Measurements from ENCODE around the gene SPRTN. TPM values are rescaled to one million over a fixed set of nuclear protein-coding genes. Genes with fewer than 3 reads are reported as not detected.

The SPRTN gene
- total and polyA plus RNA-seq, 8 donors = 3.2 to 62.5 (median 15.1) TPM

DNA sequence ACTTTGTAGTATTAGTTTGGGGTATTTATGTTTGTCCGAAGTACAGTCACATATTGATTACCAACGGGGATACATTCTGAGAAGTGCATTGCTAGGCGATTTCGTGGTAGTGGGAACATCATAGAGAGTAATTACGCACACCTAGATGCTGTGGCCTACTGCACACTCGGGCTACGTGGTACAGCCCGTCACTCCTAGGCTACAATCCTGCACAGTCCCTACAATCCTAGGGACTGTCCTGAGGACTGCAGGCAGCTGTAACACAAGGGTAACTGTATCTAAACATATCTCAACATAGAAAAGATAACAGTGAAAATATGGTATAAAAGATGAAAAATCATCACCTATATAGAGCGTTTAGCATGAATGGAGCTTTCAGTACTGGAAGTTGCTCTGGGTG lies 19.0 kb upstream of the SPRTN start:
- Histone ChIP-seq H3K27ac (no peak overlapping the region), H3K27me3 (no peaks in the 10 kb centered on the region), H3K4me1 (no peaks in the 10 kb centered on the region), H3K4me3 (no peak overlapping the region), H3K36me3 (no peaks in the 10 kb centered on the region), H3K9me3 (no peaks in the 10 kb centered on the region)
- 90 to 93% (median 92%) methylated on average over 9 of the region's 9 CpGs for WGBS, 5 donors
- intact Hi-C loops (cut with DNase I; ENCODE audit: low total_unique reads) = no loop called here
- no peak for TF ChIP-seq POLR2A (IDR thresholded peaks at IDR 0.05)
- no peak for TF ChIP-seq EP300 (IDR thresholded peaks at IDR 0.05)
- TF ChIP-seq, protein P1, sequence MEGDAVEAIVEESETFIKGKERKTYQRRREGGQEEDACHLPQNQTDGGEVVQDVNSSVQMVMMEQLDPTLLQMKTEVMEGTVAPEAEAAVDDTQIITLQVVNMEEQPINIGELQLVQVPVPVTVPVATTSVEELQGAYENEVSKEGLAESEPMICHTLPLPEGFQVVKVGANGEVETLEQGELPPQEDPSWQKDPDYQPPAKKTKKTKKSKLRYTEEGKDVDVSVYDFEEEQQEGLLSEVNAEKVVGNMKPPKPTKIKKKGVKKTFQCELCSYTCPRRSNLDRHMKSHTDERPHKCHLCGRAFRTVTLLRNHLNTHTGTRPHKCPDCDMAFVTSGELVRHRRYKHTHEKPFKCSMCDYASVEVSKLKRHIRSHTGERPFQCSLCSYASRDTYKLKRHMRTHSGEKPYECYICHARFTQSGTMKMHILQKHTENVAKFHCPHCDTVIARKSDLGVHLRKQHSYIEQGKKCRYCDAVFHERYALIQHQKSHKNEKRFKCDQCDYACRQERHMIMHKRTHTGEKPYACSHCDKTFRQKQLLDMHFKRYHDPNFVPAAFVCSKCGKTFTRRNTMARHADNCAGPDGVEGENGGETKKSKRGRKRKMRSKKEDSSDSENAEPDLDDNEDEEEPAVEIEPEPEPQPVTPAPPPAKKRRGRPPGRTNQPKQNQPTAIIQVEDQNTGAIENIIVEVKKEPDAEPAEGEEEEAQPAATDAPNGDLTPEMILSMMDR (IDR thresholded peaks at IDR 0.05) = no peak
- no peak for TF ChIP-seq POLR2AphosphoS5 (IDR thresholded peaks at IDR 0.05)
- no peak for DNase-seq

DNA sequence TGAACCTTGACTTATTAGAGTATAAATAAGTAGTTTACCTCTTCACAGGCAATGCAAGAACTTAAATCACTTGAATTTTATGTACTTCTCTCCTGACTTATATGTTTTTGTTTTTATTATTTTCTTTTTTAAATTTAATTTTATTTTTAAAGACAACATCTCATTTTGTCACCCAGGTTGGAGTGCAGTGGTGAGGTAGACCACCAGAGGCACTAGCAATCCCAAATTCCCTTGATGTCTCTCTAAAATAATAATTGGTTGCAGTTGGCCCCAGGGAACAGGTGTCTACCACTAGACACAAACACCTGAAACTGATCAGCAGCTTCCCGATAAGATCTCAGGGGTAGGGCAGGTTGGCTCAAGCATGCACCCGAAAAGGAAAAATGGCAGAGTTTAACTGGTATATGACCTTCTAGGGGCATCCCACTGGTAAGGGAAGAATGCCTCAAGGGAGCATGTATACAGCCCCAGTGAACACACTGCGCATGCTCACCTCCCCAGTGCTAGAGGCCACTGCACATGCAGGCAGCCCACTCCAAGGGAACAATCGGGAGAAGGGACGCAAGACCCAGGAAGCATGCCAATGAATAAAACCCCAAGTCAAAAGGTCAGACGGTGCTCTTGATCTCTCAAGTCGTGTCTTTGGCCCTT lies 15.1 kb upstream of the SPRTN start:
- Histone ChIP-seq H3K4me3 (no peak overlapping the region), H3K27me3 (no peaks in the 10 kb centered on the region), H3K27ac (no peak overlapping the region), H3K4me1 (peaks cover 0 to 5% (median 0%) of the 10 kb centered on the region in 4 donors), H3K36me3 (no peaks in the 10 kb centered on the region), H3K9me3 (no peaks in the 10 kb centered on the region)
- intact Hi-C loops (cut with DNase I; ENCODE audit: low total_unique reads) = no loop called here
- TF ChIP-seq EP300 (IDR thresholded peaks at IDR 0.05) = no peak
- no peak for TF ChIP-seq POLR2A (IDR thresholded peaks at IDR 0.05)
- no peak for TF ChIP-seq POLR2AphosphoS5 (IDR thresholded peaks at IDR 0.05)
- TF ChIP-seq, protein P1 (IDR thresholded peaks at IDR 0.05) = no peak
- no peak for DNase-seq
- WGBS, 5 donors = 67 to 81% (median 80%) methylated on average over 7 of the region's 7 CpGs

DNA sequence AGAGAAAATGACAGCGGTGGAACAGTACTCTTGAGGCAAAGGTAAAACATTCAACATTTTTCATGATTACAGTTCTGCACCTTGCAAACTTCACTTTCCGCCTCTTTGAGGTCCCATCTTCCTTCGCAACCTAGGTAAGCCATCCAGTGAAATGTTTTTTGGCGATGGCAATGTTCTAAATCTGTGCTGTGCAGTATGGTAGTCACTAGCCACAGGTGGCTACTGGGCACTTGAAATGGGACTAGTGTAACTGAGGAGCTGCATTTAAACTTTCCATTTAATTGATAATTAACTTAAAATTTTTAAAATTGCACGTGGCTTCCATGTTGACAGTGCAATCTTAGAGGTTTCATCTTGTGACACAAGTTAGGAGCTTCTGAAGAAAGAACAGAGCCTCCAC lies 13.4 kb upstream of the SPRTN start:
- Histone ChIP-seq H3K27me3 (no peaks in the 10 kb centered on the region), H3K36me3 (no peaks in the 10 kb centered on the region), H3K4me3 (no peak overlapping the region), H3K4me1 (peaks cover 0 to 5% (median 0%) of the 10 kb centered on the region in 4 donors), H3K27ac (no peak overlapping the region), H3K9me3 (no peaks in the 10 kb centered on the region)
- TF ChIP-seq POLR2A (IDR thresholded peaks at IDR 0.05) (no peak), POLR2AphosphoS5 (IDR thresholded peaks at IDR 0.05) (no peak), EP300 (IDR thresholded peaks at IDR 0.05) (no peak)
- TF ChIP-seq, protein P1 (IDR thresholded peaks at IDR 0.05) = no peak
- DNase-seq = no peak
- intact Hi-C loops (cut with DNase I; ENCODE audit: low total_unique reads) = no loop called here
- WGBS, 5 donors = 82 to 89% (median 88%) methylated on average over 5 of the region's 5 CpGs

DNA sequence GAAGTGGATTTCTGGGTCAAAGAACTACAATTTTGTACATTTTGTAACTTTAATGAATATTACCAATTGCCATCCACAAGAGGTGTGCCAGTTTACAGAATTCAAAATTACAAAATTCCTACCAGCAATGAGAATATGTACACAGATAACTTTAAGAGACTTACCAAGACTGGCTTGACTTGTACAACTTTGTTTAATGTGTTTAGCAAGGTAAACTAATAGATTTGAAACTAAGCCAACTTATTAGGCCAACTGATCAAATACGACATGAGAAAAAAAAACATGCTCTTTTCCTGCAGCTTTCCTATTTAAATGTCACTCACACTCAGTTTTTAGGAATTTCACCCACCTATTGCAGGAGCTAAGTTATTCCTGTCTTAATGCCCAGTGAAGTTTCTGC lies 11.8 kb upstream of the SPRTN start:
- H3K9me3 ChIP-seq = no peaks in the 10 kb centered on the region
- no peak for DNase-seq
- no peaks in the 10 kb centered on the region for H3K27me3 ChIP-seq
- no peak overlapping the region for H3K27ac ChIP-seq
- intact Hi-C loops (cut with DNase I; ENCODE audit: low total_unique reads) = no loop called here
- no peak for TF ChIP-seq POLR2AphosphoS5 (IDR thresholded peaks at IDR 0.05)
- 29 to 74% (median 45%) methylated on average over 1 of the region's 1 CpG for WGBS, 5 donors
- H3K4me3 ChIP-seq = no peak overlapping the region
- peaks cover 0 to 7% (median 2%) of the 10 kb centered on the region in 4 donors for H3K36me3 ChIP-seq
- H3K4me1 ChIP-seq = peaks cover 0 to 5% (median 0%) of the 10 kb centered on the region in 4 donors

DNA sequence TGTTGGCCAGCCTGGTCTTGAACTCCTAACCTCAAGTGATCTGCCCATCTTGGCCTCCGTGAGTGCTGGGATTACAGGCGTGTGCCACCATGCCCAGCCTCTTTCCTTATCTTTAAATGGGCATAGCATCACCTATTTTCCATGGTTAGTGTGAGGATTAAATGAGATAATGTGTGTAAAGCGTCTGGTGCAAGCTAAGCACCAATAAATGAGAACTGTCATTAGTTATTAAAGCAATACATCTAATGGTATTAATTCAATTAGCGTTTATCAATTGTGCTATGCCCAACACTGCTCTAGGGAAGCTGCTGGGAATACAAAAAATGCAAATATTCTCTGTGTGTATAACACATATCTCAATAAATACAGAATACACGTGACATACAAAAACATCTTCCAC lies 10.5 kb upstream of the SPRTN start:
- Histone ChIP-seq H3K4me3 (no peak overlapping the region), H3K4me1 (peaks cover 0 to 15% (median 5%) of the 10 kb centered on the region in 4 donors), H3K27me3 (no peaks in the 10 kb centered on the region), H3K9me3 (no peaks in the 10 kb centered on the region), H3K27ac (no peak overlapping the region), H3K36me3 (peaks cover 0 to 16% (median 12%) of the 10 kb centered on the region in 4 donors)
- intact Hi-C loops (cut with DNase I; ENCODE audit: low total_unique reads) = no loop called here
- WGBS, 5 donors = 49 to 79% (median 71%) methylated on average over 5 of the region's 5 CpGs
- TF ChIP-seq POLR2A (IDR thresholded peaks at IDR 0.05) (no peak), POLR2AphosphoS5 (IDR thresholded peaks at IDR 0.05) (no peak), EP300 (IDR thresholded peaks at IDR 0.05) (no peak)
- TF ChIP-seq, protein P1 (IDR thresholded peaks at IDR 0.05) = no peak
- DNase-seq = no peak

All from stomach (tissue), 9 donors.